ENCODE results near the gene OPA1.

GRCh38 chr3:193674714-193675113, 81.7 kb downstream of the OPA1 start:
- TF ChIP-seq CTCF (IDR thresholded peaks at IDR 0.05) (no peak), POLR2A (IDR thresholded peaks at IDR 0.05) (no peak), EP300 (IDR thresholded peaks at IDR 0.05) (no peak), POLR2AphosphoS5 (IDR thresholded peaks at IDR 0.05) (no peak)

Measured in stomach (tissue), 4 donors.